HG02623 (cell line): ENCODE data around the gene PUS1.

Experiments
- ATAC-seq: cut with Tn5 transposase; IDR thresholded peaks from one replicate; pipeline ENCODE4 v1.9.1; 2021; ENCODE audit warnings: moderate library complexity; ENCODE audit not compliant: unreplicated experiment

The PUS1 gene

DNA sequence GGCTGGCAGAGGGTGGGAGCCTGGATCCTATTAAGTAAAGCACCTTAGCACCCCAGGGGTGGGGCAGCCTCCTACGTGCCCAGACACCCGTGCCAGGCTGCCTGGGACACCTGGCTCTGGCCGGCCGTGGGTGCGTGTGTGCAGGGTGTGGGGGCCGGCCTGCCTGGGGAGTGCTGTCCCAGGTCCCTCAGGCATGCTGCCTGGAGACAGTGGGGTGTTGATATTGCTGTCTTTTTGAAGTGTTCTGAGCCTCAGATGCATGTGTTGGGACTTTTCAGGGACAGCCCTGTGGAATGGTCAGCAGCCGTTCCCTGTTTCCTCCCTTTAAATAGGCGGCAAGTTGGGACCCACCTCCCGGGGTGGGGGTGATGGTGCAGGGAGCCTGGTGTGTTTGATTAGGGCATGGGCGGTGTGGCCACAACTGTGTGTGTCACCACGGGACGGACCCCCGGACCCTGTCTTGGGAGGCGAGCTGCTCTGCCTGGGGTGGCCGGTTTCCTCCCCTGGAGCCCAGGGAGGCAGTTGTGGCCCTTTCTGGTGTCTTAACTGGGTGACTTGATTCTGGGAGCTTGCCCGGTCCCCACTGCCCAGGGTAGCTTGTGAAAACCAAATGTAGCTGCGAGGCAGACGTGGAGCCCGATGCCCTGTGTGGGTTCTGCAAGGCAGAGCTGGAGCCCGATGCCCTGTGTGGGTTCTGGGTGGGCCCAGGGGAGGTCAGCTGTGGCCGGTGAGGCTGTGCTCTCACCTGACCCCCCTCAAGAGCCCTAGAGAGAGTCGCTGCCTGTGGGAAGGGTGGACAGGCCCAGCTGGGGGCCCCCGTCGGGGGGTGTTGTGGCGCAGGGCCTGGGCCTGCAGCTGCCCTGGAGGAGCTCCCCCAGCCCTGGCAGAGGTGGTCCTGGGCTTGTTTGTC, 26.5 kb upstream of the PUS1 start:
- ATAC-seq = no peak

DNA sequence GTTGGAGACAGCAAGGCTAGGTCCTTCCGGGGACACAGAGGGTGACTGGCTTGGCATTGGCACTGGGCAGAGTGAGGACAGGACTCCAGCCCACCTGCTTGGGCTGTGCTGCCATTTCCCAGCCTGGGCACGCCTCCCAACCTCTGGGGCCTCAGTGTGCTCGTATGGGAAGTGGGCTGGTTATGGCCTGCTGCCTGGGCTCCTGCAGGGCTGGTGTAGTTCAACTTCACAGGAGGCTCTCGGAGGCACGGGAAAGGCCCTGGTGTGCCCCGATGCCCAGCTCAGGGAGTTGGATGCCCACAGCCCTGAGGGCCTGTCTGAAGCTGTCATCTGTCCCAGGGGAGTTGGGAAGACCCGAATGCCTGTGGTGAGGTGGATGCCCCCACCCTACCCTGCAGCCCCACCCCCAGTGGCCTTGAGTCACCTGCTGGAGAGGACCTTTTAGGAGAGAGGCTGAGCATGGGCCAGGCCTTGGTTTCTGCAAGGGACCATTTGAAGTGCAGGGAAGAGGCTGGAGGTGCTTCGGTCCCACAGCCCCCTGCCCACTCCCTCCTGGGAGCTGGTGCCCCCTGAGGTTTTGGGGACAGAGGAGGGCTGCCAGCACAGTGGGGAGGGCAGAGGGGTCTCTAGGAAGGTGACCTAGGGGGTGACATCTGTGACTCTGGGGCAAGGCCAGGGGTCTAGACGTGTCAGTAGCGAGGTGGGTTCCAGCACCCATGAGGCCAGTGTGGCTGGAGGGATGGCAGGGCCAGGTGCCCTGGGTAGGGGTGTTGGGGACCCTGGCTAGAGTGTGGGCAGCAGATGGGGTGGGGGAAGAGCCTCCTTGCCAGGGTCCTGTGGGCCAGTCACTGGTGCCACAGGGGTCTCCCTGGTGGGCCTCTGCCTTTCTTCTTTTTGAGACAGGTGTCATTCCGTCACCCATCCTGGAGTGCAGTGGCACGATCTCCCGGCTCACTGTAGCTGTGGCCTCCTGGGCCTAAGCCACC, 25.5 kb upstream of the PUS1 start:
- no peak for ATAC-seq

DNA sequence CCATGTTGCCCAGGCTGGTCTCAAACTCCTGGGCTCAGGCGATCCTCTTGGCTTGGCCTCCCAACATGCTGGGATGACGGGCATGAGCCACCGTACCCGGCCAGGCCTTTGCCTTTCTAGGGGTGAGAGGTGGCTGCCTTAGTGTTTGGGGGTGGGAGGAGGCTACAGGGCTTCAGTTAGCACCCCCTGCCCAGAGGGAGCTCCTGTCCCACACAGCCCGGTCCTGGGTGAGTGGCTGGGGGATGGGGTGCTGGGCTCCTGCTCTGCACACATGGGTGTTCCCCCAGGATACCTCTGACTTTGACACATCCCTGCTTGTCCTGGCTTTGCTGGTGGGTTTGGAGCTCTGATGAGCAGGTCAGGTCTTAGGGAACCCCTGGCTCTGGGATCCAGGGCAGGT, 24.7 kb upstream of the PUS1 start:
- ATAC-seq = no peak

DNA sequence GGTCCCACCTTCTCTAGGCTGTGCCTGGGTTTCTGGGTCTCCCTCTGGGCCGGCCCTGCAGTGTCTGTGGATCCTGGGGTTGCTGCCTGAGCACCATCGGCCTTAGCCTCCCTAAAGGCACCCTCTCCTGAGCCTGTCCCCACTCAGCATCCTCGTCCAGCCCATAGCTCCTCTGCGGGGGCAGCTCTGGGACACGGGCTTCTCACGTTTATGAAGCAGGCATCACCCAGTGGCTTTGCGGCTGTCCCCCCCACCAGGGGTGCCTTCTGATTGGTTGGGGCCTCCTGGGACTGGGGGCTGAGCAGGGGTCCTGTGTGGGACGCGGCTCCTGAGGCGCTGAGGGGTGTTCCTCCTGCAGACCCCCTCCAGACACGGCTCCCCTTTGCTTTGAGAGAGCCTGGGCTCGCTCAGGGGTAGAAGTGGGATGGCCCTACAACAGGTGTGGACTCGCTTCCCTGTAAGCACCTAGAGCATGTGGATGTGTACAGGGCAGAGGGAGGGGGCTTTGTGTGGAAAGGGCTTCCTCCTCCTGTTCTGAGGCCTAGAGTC, 23.9 kb upstream of the PUS1 start:
- no peak for ATAC-seq

DNA sequence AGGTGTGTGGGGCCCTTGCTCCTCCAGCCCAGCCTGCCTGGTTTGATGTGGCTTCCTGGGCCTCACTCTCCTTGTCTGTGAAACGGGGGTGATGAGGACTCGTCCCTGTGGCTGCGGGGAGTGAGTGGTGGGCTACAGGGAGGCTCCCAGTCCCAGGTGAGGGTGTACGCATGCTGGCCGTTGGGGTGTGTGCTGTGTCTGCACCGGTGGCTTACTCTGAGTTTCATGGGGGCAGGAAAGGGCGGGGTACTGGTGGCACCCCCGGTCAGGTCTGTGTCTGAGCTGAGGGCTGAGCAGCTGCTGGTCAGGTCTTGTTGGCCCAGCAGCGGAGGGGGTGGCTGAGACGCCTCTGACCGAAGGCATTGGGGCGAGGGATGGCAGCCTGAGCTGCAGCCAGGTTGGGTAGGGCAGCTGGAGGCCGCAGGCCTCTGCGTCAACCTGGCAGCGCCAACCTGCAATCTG, 23.4 kb upstream of the PUS1 start:
- no peak for ATAC-seq

DNA sequence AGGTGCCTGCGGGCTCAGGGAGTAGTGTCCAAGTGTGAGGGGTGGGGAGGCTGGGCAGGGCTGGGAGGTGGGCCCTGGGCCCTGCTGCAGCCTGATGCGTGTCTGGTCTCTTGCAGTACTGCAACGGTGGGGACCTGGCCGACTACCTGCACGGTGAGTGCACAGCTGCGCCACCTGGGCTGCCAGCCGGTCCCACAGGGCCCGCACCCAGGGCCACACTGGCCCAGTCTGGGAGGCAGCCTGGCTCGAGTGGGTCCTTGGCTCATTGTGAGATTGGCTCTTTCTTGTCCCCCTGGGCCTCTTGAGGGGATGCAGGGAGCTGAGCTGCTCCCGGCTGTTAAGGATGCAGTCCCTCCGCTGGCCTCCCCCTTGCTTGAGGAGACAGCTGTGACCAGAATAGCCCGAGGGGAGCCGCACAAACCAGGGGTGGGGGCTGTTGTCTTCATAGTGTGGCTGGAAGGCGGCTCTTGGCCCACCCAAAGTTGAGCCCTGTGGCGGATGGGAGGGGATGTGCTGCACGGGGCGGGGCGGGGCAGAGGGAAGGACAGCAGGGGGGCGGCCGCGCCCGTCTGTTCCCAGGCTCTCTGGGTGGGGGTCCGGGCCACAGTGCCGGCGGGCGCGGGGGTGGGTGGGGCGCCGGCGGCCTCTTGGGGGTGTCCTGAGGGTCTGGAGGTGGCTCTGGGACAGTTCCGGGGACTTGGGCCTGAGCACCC, 21.5 kb upstream of the PUS1 start:
- ATAC-seq = no peak

DNA sequence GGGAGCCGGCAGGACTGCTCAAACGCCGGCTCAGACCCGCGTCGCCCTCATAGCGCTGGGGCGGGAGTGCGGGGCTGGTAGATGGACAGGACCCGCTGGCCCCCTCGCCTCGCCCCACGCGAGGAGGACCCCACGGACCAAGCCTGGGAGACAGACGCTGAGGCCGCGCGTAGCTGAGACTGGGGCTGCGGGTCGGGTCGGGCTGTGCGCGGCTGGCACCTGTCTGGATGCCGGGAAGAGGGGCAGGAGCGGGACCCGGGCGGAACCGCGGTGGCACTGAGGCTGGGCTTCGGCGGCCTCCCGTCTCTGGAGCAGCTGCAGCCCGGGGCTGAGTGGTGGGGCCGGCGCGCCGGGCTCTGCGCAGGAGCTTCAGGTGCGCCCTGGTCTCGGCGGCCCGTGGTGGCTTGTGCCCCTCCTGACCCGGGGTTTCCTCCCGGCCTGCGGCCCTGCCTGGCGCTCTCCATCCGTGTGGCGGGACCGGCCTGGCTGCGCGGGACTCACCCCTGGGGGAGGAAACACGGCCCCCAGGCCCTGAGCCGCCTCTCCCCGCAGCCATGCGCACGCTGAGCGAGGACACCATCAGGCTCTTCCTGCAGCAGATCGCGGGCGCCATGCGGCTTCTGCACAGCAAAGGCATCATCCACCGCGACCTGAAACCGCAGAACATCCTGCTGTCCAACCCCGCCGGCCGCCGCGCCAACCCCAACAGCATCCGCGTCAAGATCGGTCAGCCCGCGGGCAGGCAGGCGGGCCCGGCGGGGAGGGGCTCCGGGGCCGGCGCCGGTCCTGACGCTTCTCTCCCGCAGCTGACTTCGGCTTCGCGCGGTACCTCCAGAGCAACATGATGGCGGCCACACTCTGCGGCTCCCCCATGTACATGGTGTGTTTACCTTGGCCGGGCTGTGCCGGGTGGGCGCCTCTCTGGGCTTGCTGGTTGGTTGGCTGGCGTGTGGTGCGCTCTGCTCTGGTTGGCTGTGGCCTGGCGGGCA, 20.7 kb upstream of the PUS1 start:
- ATAC-seq = no peak

DNA sequence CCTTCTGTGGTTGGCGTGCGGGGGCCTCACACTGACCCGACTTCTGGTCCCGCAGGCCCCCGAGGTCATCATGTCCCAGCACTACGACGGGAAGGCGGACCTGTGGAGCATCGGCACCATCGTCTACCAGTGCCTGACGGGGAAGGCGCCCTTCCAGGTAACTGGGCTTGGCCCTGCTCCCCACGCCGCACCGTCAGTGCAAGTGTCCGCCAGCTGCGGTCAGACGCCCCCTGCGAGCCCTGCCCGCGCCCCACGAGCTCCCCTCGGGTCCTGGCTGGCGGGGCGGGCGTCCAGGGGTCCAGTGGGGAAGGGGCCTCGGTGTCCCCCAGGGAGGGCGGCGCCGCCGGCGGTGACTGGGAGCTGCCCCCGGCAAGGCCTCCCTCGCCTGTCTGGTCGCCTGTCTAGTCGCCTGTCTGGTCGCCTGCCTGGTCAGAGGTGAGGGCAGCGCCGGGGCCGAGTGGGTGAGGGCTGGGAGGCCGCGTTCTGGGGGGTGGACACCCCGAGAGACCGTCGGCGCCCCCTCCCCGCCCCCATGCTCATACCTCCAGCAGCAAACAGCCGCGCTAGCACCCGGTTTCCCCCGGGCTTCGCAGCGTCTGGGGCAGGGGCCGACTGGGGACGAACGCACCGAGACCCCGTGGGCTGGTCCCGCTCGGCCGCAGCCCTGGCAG, 19.9 kb upstream of the PUS1 start:
- ATAC-seq = no peak

DNA sequence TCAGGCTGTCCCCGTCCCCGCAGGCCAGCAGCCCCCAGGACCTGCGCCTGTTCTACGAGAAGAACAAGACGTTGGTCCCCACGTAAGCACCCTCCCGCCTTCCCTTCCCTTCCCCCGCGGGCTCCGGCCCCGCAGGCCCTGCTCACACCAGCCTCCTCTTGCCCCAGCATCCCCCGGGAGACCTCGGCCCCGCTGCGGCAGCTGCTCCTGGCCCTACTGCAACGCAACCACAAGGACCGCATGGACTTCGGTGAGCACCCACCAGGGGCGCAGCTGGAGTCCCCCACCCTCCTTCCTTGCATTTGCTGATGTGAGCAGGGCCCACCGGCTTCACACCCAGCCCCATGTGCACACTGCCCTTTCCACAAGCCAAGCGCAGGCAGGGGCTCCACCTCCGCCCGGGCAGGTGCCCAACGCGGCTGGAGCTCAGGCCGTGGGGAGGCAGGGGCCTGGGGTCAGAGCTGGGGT, 19.3 kb upstream of the PUS1 start:
- no peak for ATAC-seq

DNA sequence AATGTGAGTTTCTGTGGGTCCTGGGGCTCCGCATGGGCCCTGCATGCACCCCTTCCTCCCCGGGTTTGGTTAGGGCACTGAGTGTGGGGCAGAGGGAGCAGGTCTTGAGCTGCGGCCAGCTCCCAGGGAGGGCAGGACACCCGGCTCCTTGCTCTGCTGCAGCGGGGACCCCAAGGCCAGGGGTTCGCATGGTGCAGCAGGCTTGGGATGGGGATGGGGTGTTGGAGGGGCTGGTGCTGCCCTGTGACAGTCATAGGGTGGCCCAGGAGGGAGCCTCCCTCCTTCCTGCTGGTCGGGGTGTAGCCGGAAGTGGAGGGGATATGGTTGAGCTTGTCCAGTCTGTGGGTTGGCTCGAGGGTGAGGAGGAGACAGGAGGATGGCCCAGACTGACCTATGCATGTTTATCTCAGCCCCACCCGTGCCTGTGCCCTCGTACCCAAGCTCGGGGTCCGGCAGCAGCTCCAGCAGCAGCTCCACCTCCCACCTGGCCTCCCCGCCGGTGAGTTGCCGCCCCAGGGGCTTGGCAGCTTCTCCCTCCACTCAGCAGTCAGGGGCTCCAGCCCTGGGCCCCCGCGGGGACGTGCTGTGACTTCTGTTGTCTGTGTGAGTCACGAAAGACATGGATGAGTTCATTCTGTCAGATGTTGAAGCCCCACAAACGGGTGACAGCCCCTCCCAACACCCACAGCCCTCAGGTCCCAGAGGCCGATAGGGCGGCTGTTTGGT, 18.6 kb upstream of the PUS1 start:
- no peak for ATAC-seq

DNA sequence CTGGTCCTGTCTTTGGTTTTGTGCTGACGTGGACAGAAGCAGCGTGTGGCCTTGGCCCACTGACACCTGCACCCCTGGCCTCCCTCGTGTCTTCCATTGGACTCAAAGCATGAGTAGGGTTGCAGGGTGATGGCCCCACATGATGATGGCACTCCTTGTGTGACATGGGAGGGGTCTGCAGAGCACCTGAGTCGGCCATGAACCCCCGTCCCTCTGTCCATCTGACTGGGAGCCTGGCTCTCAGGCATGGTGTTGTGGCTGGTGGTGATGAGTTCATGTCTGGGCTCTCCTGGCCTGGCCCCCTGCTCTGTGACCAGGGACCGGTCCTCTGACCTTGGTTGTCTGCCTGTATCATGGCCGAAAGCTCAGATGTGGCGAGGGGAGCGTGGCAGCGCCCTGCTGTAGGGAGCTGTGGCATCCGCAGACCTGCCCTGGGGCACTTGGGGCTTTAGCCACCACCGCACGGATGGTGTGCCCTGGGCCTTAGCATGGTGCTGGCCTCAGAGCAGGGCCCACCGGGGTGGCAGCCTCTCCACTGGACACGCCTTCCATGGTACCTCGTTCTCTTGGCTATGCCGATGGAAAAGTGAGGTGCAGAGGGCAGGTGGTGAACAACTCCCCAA, 17.9 kb upstream of the PUS1 start:
- ATAC-seq = no peak

DNA sequence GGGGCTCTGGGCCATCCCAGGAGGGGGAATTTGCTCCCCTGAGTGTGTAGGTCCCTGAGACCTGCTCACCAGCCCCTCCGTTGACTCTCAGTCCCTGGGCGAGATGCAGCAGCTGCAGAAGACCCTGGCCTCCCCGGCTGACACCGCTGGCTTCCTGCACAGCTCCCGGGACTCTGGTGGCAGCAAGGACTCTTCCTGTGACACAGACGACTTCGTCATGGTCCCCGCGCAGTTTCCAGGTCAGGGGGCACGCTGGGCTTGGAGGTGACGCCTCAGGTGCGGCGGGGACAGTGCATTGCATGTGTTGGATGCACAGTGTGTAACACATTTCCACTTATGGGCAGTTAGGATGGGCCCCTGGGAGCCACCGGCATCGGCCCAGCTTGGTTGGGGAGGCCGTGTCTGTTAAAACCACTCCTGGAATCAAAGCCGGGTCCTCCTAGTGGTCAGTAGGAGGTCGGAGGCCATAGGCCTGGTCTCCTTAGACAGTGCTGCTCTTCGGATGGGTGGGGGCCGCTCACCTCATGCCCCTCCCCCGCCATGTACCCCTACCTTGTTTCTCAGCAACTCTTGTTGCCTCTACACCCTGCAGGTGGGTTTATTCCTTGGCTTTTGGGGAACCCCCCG, 17.1 kb upstream of the PUS1 start:
- ATAC-seq = no peak

DNA sequence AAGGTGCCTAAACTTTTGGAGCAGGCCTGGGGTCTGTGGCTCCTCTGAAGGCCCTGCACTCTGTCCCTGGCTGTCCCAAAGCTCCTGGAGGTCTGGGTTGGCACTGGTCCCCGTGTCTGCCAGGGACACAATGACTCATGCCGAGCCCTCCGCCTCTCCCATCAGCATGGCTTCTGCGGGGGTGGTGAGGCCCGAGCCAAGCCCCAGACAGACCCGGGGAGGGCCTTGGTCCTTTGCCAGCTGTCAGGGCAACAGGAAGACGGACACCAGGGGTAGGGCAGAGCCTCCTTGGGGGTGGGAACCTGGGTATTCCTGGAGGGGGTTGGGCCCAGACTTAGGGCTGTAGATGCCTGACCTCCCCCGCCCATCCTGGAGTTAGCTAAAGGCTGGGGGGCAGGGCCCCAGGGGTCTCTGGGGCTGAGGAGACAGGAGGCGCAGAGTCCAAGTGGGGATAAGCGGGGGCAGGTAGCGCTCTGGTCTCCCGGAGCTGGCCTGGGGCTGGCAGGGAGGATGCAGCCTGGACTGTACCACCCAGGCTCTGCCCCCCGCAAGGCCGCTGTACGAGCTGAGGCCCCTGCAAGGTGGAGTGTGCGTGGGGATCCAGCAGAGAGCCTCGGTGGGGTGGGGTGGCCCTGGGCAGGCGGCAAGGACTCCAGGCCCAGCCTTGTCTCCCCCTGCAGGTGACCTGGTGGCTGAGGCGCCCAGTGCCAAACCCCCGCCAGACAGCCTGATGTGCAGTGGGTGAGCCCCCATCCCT, 16.4 kb upstream of the PUS1 start:
- no peak for ATAC-seq

DNA sequence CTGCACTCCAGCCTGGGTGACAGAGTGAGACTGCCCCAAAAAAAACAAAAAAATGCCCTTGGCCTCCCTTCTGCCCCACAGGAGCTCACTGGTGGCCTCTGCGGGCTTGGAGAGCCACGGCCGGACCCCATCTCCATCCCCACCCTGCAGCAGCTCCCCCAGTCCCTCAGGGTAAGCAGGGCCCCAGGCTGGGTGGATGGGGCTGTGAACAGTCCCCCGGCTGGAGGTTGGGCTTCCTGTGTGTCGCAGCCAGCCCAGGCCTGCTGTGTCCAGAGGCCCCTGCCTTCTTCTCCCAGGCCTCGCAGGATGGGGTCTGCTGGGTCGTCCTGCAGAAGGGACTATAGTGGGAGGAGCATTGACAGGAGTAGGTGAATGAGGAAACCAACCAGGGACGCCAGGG, 15.4 kb upstream of the PUS1 start:
- no peak for ATAC-seq

DNA sequence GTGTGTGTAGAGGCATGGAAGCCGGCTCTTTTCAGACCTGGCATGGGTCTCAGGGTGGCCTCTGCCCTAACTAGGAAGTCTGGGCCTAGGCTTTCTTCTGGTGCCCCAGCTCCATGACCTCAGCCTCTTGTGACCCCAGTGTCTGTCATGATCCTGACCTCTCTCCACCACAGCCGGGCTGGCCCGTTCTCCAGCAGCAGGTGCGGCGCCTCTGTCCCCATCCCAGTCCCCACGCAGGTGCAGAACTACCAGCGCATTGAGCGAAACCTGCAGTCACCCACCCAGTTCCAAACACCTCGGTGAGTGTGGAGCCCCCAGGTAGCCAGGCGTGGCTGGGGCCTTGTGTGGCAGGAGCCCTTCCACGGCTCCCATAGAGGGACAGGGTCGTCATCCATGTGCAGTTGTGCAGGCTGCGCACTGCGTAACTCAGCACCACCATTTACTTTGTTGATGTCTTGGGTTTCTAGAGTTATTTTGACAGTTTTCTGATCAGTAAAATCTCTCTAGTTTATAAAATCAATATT, 14.8 kb upstream of the PUS1 start:
- ATAC-seq = no peak

DNA sequence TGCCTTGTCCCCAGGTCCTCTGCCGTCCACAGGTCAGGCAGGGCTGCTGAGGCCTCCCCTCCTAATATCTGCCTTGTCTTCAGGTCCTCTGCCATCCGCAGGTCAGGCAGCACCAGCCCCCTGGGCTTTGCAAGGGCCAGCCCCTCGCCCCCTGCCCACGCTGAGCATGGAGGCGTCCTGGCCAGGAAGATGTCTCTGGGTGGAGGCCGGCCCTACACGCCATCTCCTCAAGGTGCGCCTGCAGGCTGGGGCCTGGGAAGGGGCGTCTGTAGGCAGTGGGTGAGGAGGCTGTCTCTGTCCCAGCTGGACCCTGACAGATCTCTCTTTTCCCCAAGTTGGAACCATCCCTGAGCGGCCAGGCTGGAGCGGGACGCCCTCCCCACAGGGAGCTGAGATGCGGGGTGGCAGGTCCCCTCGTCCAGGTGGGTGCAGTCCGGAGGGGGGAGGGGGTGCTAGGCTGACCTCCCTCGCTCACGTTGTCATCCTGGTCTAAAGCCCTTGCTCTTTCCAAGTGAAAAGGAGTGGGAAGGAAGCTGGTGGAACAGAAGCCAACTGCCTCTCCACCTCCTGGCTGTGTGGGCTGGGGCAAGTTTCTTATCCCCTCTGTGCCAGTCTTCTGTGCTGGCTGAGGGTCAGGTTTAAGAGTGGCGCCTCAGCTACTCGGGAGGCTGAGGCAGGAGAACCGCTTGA, 13.9 kb upstream of the PUS1 start:
- ATAC-seq = no peak
